Endothelial cell (in vitro differentiated cells): ENCODE measurements around the gene RPGRIP1. TPM values are rescaled to one million over a fixed set of nuclear protein-coding genes. Genes with fewer than 3 reads are reported as not detected.

Experiments
- DNase-seq: peaks from one replicate; pipeline ENCODE4 v3.0.0; 2021; ENCODE audit warnings: low spot score
- H3K27ac Mint-ChIP-seq: one replicate; pipeline ENCODE4 v1.8.0; 2021; ENCODE audit warnings: mixed read lengths, inconsistent platforms; ENCODE audit not compliant: unreplicated experiment
- H3K27me3 Mint-ChIP-seq: one replicate; pipeline ENCODE4 v1.8.0; 2021; ENCODE audit warnings: mild to moderate bottlenecking, moderate library complexity, mixed read lengths, inconsistent platforms; ENCODE audit not compliant: unreplicated experiment
- H3K36me3 Mint-ChIP-seq: one replicate; pipeline ENCODE4 v1.8.0; 2021; ENCODE audit warnings: mild to moderate bottlenecking, low read depth, mixed read lengths, inconsistent platforms; ENCODE audit not compliant: unreplicated experiment
- H3K4me1 Mint-ChIP-seq: one replicate; pipeline ENCODE4 v1.8.0; 2021; ENCODE audit warnings: mild to moderate bottlenecking, mixed read lengths, inconsistent platforms; ENCODE audit not compliant: unreplicated experiment
- H3K4me3 Mint-ChIP-seq: one replicate; pipeline ENCODE4 v1.8.0; 2021; ENCODE audit warnings: mild to moderate bottlenecking, mixed read lengths, inconsistent platforms; ENCODE audit not compliant: unreplicated experiment
- H3K9me3 Mint-ChIP-seq: one replicate; pipeline ENCODE4 v1.8.0; 2021; ENCODE audit warnings: mixed read lengths, inconsistent platforms; ENCODE audit not compliant: unreplicated experiment
- total RNA-seq: library from RNA; stranded (reverse); fragmentation: NEBNext Ultra II Directional; extraction: Animal tissue kit (Norgen Biotek cat#: 25700); gene quantifications from one replicate; pipeline ENCODE4 v1.2.1, GENCODE V29; 2021; ENCODE audit not compliant: unreplicated experiment
- TF ChIP-seq, protein P1 (sequence below): fragments of 200-600 bp; sonication (generic); IDR thresholded peaks from one replicate; pipeline ENCODE4 v1.5.0; 2021; ENCODE audit warnings: antibody characterized with exemption; ENCODE audit not compliant: unreplicated experiment

The RPGRIP1 gene
- total RNA-seq, 1 donor from 2014 or later, result 1.5 TPM

DNA sequence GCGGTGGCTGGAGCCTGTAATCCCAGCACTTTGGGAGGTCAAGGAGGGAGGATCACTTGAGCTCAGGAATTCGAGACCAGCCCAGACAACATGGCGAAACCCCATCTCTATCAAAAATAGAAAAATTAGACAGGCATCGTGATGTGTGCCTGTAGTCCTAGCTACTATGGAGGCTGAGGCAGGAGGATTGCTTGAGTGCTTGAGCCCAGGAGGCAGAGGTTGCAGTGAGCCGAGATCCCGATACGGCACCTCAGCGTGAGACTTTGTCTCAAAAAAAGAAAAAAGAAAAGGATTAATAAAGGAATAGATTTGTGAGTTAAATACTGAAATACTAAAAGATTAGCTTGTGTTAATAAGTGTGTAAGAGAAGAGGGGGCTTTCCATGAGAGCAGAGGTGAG lies 29.4 kb downstream of the RPGRIP1 start:
- Mint-ChIP-seq H3K9me3 (no peaks in the 10 kb centered on the region), H3K36me3 (no peaks in the 10 kb centered on the region), H3K27ac (peak overlapping the region; percentile 59), H3K4me1 (peaks cover 9% of the 10 kb centered on the region), H3K27me3 (peaks cover 1% of the 10 kb centered on the region), H3K4me3 (peak overlapping the region; percentile 88)
- no peak for DNase-seq
- TF ChIP-seq, protein P1, sequence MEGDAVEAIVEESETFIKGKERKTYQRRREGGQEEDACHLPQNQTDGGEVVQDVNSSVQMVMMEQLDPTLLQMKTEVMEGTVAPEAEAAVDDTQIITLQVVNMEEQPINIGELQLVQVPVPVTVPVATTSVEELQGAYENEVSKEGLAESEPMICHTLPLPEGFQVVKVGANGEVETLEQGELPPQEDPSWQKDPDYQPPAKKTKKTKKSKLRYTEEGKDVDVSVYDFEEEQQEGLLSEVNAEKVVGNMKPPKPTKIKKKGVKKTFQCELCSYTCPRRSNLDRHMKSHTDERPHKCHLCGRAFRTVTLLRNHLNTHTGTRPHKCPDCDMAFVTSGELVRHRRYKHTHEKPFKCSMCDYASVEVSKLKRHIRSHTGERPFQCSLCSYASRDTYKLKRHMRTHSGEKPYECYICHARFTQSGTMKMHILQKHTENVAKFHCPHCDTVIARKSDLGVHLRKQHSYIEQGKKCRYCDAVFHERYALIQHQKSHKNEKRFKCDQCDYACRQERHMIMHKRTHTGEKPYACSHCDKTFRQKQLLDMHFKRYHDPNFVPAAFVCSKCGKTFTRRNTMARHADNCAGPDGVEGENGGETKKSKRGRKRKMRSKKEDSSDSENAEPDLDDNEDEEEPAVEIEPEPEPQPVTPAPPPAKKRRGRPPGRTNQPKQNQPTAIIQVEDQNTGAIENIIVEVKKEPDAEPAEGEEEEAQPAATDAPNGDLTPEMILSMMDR, result no peak

DNA sequence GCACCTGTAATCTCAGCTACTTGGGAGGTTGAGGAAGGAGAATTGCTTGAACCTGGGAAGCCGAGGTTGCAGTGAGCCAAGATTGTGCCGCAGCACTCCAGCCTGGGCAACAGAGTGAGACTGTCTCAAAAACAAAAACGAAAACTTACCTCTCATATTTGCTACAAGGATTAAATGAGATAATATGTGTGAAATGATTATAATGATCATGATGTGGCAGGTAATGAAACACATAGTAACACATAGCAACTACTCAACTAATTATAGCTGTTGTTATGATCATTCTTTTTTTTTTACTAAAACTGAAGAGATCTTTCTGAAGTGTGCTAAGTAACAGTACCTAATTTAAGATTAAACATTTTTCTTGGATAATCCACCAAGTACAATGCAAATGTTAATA lies 30.1 kb downstream of the RPGRIP1 start:
- H3K27ac Mint-ChIP-seq, result no peak overlapping the region
- H3K36me3 Mint-ChIP-seq, result no peaks in the 10 kb centered on the region
- H3K27me3 Mint-ChIP-seq, result peaks cover 1% of the 10 kb centered on the region
- no peaks in the 10 kb centered on the region for H3K9me3 Mint-ChIP-seq
- TF ChIP-seq, protein P1, result no peak
- H3K4me1 Mint-ChIP-seq, result peaks cover 9% of the 10 kb centered on the region
- no peak for DNase-seq
- H3K4me3 Mint-ChIP-seq, result no peak overlapping the region

GRCh38 chr14:21311614-21312013 lies 31.7 kb downstream of the RPGRIP1 start:
- peaks cover 1% of the 10 kb centered on the region for H3K27me3 Mint-ChIP-seq
- H3K9me3 Mint-ChIP-seq, result no peaks in the 10 kb centered on the region
- H3K4me1 Mint-ChIP-seq, result peaks cover 9% of the 10 kb centered on the region
- DNase-seq, result no peak
- no peaks in the 10 kb centered on the region for H3K36me3 Mint-ChIP-seq
- H3K27ac Mint-ChIP-seq, result no peak overlapping the region
- TF ChIP-seq, protein P1, result no peak
- no peak overlapping the region for H3K4me3 Mint-ChIP-seq

GRCh38 chr14:21313512-21313911 lies 33.6 kb downstream of the RPGRIP1 start:
- H3K9me3 Mint-ChIP-seq, result no peaks in the 10 kb centered on the region
- H3K4me3 Mint-ChIP-seq, result no peak overlapping the region
- no peaks in the 10 kb centered on the region for H3K27me3 Mint-ChIP-seq
- TF ChIP-seq, protein P1, result no peak
- DNase-seq, result no peak
- H3K4me1 Mint-ChIP-seq, result peaks cover 6% of the 10 kb centered on the region
- no peak overlapping the region for H3K27ac Mint-ChIP-seq
- no peaks in the 10 kb centered on the region for H3K36me3 Mint-ChIP-seq

GRCh38 chr14:21317398-21317797 lies 37.5 kb downstream of the RPGRIP1 start:
- H3K27me3 Mint-ChIP-seq, result peaks cover 6% of the 10 kb centered on the region
- TF ChIP-seq, protein P1, result no peak
- H3K4me3 Mint-ChIP-seq, result no peak overlapping the region
- DNase-seq, result no peak
- H3K36me3 Mint-ChIP-seq, result no peaks in the 10 kb centered on the region
- peaks cover 14% of the 10 kb centered on the region for H3K4me1 Mint-ChIP-seq
- no peak overlapping the region for H3K27ac Mint-ChIP-seq
- no peaks in the 10 kb centered on the region for H3K9me3 Mint-ChIP-seq
